ENCODE results near the gene GRWD1. TPM values are rescaled to one million over a fixed set of nuclear protein-coding genes. Genes with fewer than 3 reads are reported as not detected.

GRWD1 gene
- total and polyA plus RNA-seq, 2 of the 13 experiments (the other 11 are each of a cell fraction or from before 2014, with no cell fraction given) = 10.8 to 46.6 TPM

DNA sequence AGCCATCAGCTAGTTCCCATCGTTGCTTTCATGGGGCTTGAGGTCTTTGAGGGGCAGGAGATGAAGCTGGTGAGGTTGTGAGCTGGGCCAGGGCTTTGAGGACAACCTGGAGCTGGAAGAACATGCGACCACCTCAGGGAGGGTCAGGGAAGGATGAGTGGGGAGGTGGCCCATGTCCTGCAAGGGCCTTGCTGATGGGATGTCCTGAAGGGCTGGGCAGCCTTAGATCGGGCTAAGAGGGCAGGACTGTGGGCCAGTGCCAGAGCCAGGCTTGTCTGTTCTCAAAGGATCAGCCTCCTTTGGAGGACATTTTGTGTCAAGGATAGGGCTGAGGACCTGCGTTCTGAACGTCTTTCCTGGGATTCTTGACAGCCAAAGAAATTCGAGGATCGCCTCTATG lies 33.9 kb downstream of the GRWD1 start:
- intact Hi-C loops (cut with micrococcal nuclease; ENCODE audit: unreplicated experiment) (no loop called here), in situ Hi-C loops (cut with HindIII; ENCODE audit: extremely low pct_ligation_motif_present, low pct_unique_long_range_greater_than_20kb) (no loop called here)
- H3K4me1 ChIP-seq (ENCODE audit: insufficient read depth, low read length) = peaks cover 8% of the 10 kb centered on the region; the same call in 1 of the 2 replicates
- H3K9me3 ChIP-seq (ENCODE audit: low read length) = no peaks in the 10 kb centered on the region
- no peaks in the 10 kb centered on the region for H3K27me3 ChIP-seq (ENCODE audit: control insufficient read depth in 1 of 2, insufficient read depth in 2 of 2, low read length in 2 of 2)
- FAIRE-seq (no peak), ATAC-seq (no peak; the same call in 2 of the 3 replicates), DNase-seq (ENCODE audit: low spot score) (no peak)
- ChIA-PET CTCF (ENCODE audit: low intra/inter-chr PET ratio, low total read pairs) (no interaction called here), POLR2A (interaction anchor here (0.9 to 1.4 kb wide), 2 partner anchors 8 to 13 kb away, joined by 4 read pairs; no protein-coding TSS in a partner anchor)
- no TSS peak for BruUV-seq (replicated peaks)
- H3K36me3 ChIP-seq (replicated peaks in 1 of 2; ENCODE audit: control insufficient read depth in 1 of 2, insufficient read depth in 2 of 2, low read length in 2 of 2) = peaks cover 13 to 21% of the 10 kb centered on the region in 2 experiments; a peak in 4 of 5 replicates
- H3K79me2 ChIP-seq (ENCODE audit: insufficient read depth, low read length) = no peaks in the 10 kb centered on the region
- no peak overlapping the region for H3K4me2 ChIP-seq (ENCODE audit: low read depth, low read length)
- H2AFZ ChIP-seq (ENCODE audit: low read length) = no peak overlapping the region
- 87% methylated on average over 3 of the region's 7 CpGs for WGBS (ENCODE audit: low lambda C conversion rate)
- no peak overlapping the region for H3K9ac ChIP-seq (ENCODE audit: insufficient read depth, low read depth, low read length)
- H3K4me3 ChIP-seq (replicated peaks in 1 of 3; ENCODE audit: insufficient read depth in 1 of 3, low read depth in 2 of 3, low read length in 3 of 3) = no peak overlapping the region
- H3K27ac ChIP-seq (ENCODE audit: extremely low read length, insufficient read depth, low read length) = no peak overlapping the region
- no peak for TF ChIP-seq ZNF180 (CRISPR knock-in tag; IDR thresholded peaks at IDR 0.05; ENCODE audit: borderline replicate concordance, low read depth)
- TF ChIP-seq TBP (CRISPR knock-in tag; IDR thresholded peaks at IDR 0.05) = no peak
- no peak for TF ChIP-seq ZBTB8A (CRISPR knock-in tag; IDR thresholded peaks at IDR 0.05; ENCODE audit: borderline replicate concordance, low read depth)
- TF ChIP-seq MEIS2 (CRISPR knock-in tag; IDR thresholded peaks at IDR 0.05) = no peak
- TF ChIP-seq, protein P1, sequence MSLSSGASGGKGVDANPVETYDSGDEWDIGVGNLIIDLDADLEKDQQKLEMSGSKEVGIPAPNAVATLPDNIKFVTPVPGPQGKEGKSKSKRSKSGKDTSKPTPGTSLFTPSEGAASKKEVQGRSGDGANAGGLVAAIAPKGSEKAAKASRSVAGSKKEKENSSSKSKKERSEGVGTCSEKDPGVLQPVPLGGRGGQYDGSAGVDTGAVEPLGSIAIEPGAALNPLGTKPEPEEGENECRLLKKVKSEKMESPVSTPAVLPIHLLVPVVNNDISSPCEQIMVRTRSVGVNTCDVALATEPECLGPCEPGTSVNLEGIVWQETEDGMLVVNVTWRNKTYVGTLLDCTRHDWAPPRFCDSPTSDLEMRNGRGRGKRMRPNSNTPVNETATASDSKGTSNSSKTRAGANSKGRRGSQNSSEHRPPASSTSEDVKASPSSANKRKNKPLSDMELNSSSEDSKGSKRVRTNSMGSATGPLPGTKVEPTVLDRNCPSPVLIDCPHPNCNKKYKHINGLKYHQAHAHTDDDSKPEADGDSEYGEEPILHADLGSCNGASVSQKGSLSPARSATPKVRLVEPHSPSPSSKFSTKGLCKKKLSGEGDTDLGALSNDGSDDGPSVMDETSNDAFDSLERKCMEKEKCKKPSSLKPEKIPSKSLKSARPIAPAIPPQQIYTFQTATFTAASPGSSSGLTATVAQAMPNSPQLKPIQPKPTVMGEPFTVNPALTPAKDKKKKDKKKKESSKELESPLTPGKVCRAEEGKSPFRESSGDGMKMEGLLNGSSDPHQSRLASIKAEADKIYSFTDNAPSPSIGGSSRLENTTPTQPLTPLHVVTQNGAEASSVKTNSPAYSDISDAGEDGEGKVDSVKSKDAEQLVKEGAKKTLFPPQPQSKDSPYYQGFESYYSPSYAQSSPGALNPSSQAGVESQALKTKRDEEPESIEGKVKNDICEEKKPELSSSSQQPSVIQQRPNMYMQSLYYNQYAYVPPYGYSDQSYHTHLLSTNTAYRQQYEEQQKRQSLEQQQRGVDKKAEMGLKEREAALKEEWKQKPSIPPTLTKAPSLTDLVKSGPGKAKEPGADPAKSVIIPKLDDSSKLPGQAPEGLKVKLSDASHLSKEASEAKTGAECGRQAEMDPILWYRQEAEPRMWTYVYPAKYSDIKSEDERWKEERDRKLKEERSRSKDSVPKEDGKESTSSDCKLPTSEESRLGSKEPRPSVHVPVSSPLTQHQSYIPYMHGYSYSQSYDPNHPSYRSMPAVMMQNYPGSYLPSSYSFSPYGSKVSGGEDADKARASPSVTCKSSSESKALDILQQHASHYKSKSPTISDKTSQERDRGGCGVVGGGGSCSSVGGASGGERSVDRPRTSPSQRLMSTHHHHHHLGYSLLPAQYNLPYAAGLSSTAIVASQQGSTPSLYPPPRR (CRISPR knock-in tag; IDR thresholded peaks at IDR 0.05; ENCODE audit: borderline replicate concordance) = no peak
- TF ChIP-seq DNMT3B (CRISPR knock-in tag; conservative IDR thresholded peaks at IDR 0.05) = no peak
- no peak for TF ChIP-seq ZNF546 (CRISPR knock-in tag; conservative IDR thresholded peaks at IDR 0.05)
- H4K20me1 ChIP-seq (ENCODE audit: insufficient read depth, low read length) = no peaks in the 10 kb centered on the region

Data from HepG2 (cell line).